ENCODE data around the gene FDPS. TPM values are rescaled to one million over a fixed set of nuclear protein-coding genes. Genes with fewer than 3 reads are reported as not detected.

The FDPS gene
- total and polyA plus RNA-seq, 7 donors = 46.2 to 85.2 (median 53.7) TPM

DNA sequence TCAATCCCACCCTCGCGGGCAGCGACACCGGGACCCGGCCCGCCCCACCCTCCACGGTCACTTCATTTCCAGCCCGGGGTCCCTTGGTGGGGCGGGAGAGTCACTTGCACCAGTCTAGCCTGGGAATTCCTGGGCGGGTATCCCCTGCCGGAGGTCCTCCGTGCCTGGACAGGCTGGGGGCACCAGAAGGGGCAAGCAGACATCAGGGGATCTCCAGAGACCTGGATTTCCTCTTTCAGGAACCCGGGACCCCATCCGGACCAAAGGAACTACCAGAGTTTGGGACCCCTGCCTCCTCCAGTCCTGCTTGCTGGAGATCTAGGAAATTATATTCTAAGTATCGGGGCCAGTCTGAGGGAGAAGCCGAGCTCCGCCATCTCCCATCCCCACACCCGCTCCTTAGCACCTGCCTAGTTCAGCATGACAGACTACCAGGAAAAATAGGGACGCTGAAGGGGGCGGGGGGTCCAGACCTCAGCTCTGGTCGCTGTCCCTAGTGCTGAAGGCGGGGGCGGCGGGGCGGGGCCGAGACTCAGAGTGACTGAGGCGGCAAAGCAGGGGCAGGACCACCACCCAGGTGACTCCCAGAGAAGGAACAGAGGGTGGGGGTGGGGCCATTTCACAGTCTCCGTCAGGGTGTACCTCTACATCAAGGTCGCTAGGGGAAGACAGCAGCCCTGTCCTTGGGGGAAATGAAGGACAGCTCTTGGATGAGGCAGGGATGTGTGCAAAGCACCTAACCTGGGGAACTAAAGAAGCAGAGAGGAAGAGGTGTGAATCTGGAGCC lies 30.6 kb upstream of the FDPS start:
- ATAC-seq (peak in 1 of 4 donors; percentile 12), DNase-seq (peak; percentile 64 to 69)
- intact Hi-C loops (cut with DNase I) = loop anchor here (2.0 to 5.0 kb wide), 2 partner anchors 44 to 45 kb away; partner anchors contain the start of gene RUSC1 (in 1 of the 2)
- 2 to 3% (median 3%) methylated on average over 25 to 29 of the region's 29 CpGs for WGBS, 3 donors
- Histone ChIP-seq H3K27ac (peak overlapping the region; percentile 39), H3K27me3 (ENCODE audit: insufficient read depth in 3 of 3, low read length in 2 of 3) (no peaks in the 10 kb centered on the region), H3K9me3 (no peaks in the 10 kb centered on the region), H3K4me3 (peak overlapping the region; percentile 86), H3K4me1 (peaks cover 16% of the 10 kb centered on the region), H3K36me3 (ENCODE audit: insufficient read depth in 1 of 2, low read depth in 1 of 2) (no peaks in the 10 kb centered on the region)
- TF ChIP-seq, protein P1, sequence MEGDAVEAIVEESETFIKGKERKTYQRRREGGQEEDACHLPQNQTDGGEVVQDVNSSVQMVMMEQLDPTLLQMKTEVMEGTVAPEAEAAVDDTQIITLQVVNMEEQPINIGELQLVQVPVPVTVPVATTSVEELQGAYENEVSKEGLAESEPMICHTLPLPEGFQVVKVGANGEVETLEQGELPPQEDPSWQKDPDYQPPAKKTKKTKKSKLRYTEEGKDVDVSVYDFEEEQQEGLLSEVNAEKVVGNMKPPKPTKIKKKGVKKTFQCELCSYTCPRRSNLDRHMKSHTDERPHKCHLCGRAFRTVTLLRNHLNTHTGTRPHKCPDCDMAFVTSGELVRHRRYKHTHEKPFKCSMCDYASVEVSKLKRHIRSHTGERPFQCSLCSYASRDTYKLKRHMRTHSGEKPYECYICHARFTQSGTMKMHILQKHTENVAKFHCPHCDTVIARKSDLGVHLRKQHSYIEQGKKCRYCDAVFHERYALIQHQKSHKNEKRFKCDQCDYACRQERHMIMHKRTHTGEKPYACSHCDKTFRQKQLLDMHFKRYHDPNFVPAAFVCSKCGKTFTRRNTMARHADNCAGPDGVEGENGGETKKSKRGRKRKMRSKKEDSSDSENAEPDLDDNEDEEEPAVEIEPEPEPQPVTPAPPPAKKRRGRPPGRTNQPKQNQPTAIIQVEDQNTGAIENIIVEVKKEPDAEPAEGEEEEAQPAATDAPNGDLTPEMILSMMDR (IDR thresholded peaks at IDR 0.05) = no peak

DNA sequence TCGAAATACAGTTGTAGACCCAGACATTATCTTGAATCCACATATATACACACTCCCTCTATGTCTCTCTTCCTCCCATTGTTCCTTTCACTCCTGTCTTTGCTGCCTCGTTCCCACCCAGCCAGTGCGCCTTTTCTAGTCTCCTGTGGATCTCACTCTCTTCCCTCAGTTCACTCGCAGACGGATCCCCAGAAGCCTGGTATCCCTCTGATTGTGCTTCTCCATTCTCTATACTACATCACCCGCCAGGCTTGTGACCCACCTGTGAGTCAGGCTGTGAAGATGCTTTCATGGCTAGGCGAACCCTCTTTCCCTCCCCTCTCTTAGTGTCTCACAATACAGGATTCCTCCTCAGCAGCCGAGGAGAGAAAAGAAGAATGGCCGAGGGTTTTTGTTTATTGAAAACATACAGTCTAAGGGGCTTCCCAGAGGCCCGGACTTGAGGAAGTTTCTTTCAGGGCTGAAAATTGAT lies 29.9 kb upstream of the FDPS start:
- no peaks in the 10 kb centered on the region for H3K27me3 ChIP-seq (ENCODE audit: insufficient read depth in 3 of 3, low read length in 2 of 3)
- H3K4me1 ChIP-seq = peaks cover 16% of the 10 kb centered on the region
- H3K27ac ChIP-seq = no peak overlapping the region
- 48 to 56% (median 54%) methylated on average over 10 of the region's 10 CpGs for WGBS, 3 donors
- intact Hi-C loops (cut with DNase I) = loop anchor here in 1 of 2 donors (5.0 kb wide), 1 partner anchor 44 kb away; the partner anchor contains the start of gene RUSC1
- H3K9me3 ChIP-seq = no peaks in the 10 kb centered on the region
- no peak for DNase-seq
- TF ChIP-seq, protein P1 (IDR thresholded peaks at IDR 0.05) = no peak
- no peak overlapping the region for H3K4me3 ChIP-seq
- no peaks in the 10 kb centered on the region for H3K36me3 ChIP-seq (ENCODE audit: insufficient read depth in 1 of 2, low read depth in 1 of 2)
- ATAC-seq = no peak

DNA sequence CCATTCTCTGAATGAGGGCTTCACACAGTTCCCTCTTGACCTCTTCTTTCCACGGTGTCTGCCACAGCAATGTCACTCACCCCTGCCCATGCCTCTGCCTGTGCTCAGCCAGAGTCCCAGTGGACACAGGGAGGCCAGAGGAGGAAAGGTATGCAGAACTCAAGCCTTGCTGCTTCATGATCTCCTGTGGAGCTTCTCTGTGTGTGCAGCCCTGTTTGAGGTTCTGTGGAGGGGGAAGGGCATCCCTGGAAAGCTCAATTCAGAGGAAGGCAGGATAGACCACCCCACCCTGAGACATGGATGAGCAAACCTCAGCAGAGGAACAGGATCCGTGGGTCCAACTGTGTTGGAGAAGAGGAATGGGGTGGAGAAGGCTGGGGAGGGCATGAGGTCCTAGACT lies 29.4 kb upstream of the FDPS start:
- no peaks in the 10 kb centered on the region for H3K9me3 ChIP-seq
- no peaks in the 10 kb centered on the region for H3K36me3 ChIP-seq (ENCODE audit: insufficient read depth in 1 of 2, low read depth in 1 of 2)
- TF ChIP-seq, protein P1 (IDR thresholded peaks at IDR 0.05) = no peak
- no peak for DNase-seq
- intact Hi-C loops (cut with DNase I) = loop anchor here in 1 of 2 donors (5.0 kb wide), 1 partner anchor 43 kb away; the partner anchor contains the start of gene RUSC1
- no peaks in the 10 kb centered on the region for H3K27me3 ChIP-seq (ENCODE audit: insufficient read depth in 3 of 3, low read length in 2 of 3)
- H3K4me3 ChIP-seq = no peak overlapping the region
- WGBS, 3 donors = 72 to 77% (median 72%) methylated on average over 2 of the region's 2 CpGs
- ATAC-seq = no peak
- H3K27ac ChIP-seq = no peak overlapping the region
- peaks cover 16% of the 10 kb centered on the region for H3K4me1 ChIP-seq

DNA sequence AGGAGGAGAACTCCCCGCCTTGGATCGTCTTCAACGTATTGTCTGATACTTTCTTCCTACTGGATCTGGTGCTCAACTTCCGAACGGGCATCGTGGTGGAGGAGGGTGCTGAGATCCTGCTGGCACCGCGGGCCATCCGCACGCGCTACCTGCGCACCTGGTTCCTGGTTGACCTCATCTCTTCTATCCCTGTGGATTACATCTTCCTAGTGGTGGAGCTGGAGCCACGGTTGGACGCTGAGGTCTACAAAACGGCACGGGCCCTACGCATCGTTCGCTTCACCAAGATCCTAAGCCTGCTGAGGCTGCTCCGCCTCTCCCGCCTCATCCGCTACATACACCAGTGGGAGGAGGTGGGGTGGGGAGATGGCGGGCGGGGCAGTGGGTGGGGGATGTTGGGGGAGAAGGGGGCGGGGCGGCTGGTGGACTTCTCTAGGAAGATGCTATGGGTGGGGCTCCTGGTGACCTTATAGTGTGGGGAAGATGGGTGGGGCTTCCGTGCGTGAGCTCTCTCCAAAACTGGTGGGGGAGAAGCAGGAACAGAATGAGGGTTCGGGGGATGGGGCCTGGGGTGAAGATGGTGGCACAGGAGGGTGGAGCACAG lies 26.1 kb upstream of the FDPS start:
- TF ChIP-seq, protein P1 (IDR thresholded peaks at IDR 0.05) = no peak
- Histone ChIP-seq H3K9me3 (no peaks in the 10 kb centered on the region), H3K27ac (no peak overlapping the region), H3K27me3 (ENCODE audit: insufficient read depth in 3 of 3, low read length in 2 of 3) (no peaks in the 10 kb centered on the region), H3K4me1 (peaks cover 7% of the 10 kb centered on the region), H3K4me3 (no peak overlapping the region), H3K36me3 (ENCODE audit: insufficient read depth in 1 of 2, low read depth in 1 of 2) (no peaks in the 10 kb centered on the region)
- DNase-seq (no peak), ATAC-seq (no peak)
- intact Hi-C loops (cut with DNase I) = no loop called here
- 93% methylated on average over 25 to 29 of the region's 29 CpGs for WGBS, 3 donors

Measured in psoas muscle (tissue), 8 donors.